GM18507 (cell line): ENCODE results near the gene ZNF438.

Source experiments
- DNase-seq: peaks from one replicate; pipeline ENCODE4 v3.0.0; 2011; ENCODE audit warnings: low read depth; ENCODE audit not compliant: insufficient read length; ENCODE audit errors: extremely low spot score
- FAIRE-seq: peaks from 2 replicates; lab custom pipeline; 2011; peaks lifted over from hg19 to GRCh38; lab: Jason Lieb, UNC

ZNF438 gene

GRCh38 chr10:30839652-30840051 lies 192.0 kb downstream of the ZNF438 start:
- FAIRE-seq (no peak), DNase-seq (no peak)

GRCh38 chr10:30836406-30836805 lies 195.3 kb downstream of the ZNF438 start:
- DNase-seq: no peak
- FAIRE-seq: no peak

DNA sequence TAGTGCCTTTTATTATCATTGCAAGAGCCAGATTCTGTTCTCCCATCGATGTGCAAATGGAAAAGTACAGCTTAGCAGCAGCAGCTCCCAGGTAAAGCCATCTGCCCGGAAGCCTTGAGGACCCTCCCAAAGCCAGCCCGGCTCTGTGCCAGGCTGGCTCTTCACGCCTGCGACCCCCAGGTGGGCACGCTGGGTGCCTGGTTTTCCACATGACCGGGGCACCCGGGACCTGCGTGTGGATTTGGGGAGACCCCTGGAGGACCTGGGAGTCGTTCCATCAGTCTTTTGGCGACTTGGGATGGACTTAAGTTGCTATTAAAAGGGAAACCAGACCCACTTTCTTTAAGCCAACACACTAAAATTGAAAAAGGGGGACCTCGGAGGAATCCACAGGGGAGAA lies 196.5 kb downstream of the ZNF438 start:
- no peak for DNase-seq
- FAIRE-seq: no peak

DNA sequence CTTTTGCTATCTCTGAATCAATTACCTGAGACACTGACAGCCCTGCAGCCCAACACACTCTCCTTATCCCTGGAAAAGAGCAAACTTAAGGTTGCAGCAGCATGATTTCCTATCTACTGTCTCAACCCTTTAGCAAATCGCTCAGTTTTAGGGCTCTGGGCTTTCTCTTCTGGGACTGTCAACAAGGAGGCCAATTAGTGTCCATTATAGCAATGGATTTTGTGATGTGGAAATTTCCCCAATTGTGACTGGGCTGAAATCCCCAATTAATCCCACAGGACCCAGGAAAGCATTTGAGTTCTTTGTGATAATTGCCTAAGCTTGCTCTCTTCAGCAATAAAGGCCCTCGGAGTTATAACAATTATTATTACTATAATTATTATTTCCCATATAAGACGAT lies 197.0 kb downstream of the ZNF438 start:
- no peak for FAIRE-seq
- DNase-seq: no peak

DNA sequence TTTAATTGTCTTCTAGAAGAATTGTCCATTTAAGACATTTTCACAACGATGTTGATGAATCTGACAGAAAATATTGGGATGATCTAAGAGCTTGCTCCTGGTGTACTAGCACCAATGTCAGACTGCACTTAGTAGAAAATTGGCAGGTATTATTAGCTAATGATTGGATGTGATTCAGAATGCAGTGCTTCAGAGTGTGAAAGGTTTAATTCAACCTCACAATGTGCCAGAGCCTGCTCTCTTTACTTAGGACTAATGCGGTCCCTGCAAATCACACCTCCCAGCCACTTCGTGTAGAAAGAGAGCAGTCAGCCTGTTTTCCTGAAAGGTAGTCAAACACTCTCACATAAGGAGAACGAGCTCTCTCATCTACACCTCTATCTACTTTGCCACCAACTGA lies 197.5 kb downstream of the ZNF438 start:
- no peak for FAIRE-seq
- no peak for DNase-seq

GRCh38 chr10:30833628-30833970 lies 198.1 kb downstream of the ZNF438 start:
- FAIRE-seq (no peak), DNase-seq (no peak)

DNA sequence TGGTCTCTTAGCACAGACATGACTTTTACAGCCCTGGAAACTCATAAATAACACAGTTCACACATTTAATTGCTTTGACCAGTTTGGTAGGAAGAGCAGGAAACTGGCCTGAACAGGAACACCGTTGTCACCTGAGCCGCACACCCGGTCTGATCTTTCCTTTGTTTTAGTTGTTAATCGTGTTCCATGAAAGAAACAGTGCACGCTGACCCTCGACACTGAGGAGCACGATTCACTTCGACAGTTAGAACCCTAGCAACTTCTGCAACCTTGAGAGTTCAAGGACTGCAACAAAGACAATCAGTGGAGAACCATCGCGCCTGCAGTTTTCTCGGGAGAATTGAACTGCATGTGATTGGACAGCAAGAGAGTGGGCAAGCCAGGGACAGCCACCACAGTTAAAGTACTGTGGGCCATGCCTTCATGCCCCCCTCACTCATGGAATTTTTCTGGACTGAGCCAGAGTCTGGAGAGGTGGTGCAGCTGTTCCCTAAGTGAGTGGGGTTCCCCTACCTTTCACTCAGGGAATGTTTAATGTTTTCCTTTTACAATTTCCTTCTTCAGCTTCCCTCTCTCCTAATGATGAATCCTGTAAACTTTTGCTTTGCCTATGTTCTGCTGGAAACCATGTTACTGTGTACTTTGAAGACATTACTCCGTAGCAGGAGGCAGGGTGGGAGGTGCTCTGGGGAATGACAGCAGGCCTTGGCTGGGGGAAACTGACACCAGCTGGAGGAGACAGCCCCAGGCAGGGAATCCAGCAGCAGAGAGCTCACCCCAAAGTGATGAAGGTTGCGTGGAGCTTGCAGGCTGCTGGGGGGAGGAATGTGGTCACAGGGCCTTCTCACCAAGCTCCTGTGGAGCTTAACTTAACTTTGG lies 198.7 kb downstream of the ZNF438 start:
- no peak for DNase-seq
- FAIRE-seq: no peak

GRCh38 chr10:30832001-30832748 lies 199.5 kb downstream of the ZNF438 start:
- DNase-seq: no peak
- FAIRE-seq: no peak

DNA sequence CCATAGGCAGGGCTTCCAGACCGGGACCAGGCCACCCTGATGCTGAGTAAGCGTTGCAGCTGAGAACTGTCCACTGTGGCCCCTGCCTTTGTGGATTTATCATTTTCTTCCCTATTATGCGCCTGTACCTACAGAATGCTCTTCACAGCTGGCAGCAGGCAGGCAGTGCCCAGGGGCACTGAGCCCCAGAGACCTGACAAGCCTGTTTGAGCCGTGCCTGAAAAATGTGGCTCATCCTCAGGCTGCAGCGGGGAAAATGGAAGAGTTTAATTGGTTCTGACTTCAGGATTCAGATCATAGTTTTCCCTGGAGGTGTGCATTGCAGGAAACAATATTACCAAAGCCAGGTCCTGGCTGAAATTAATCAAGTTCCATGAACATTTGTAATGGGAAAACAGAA lies 200.2 kb downstream of the ZNF438 start:
- FAIRE-seq (no peak), DNase-seq (no peak)

GRCh38 chr10:30830315-30831230 lies 201.1 kb downstream of the ZNF438 start:
- FAIRE-seq: no peak
- DNase-seq: no peak

GRCh38 chr10:30829901-30830300 lies 201.8 kb downstream of the ZNF438 start:
- no peak for DNase-seq
- FAIRE-seq: no peak

DNA sequence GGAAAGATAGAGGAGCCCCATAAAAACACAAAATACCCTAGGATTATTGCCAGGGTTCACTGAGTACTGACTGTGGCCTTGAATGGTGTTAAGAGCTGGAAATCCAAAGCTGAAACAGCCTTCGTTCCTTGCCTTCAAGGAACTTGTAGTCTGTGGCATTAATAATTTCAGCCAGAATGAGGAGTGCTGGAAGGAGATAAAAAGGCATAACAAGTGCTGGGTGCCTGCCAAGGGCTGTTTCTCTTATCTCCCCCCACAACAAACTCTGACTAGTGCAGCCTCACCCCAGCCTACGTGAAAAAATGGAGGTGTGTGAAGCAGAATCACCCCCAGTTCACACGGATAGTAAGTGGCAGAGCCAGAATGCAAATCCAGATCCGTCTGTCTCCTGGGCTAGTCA lies 203.0 kb downstream of the ZNF438 start:
- DNase-seq (no peak), FAIRE-seq (no peak)

DNA sequence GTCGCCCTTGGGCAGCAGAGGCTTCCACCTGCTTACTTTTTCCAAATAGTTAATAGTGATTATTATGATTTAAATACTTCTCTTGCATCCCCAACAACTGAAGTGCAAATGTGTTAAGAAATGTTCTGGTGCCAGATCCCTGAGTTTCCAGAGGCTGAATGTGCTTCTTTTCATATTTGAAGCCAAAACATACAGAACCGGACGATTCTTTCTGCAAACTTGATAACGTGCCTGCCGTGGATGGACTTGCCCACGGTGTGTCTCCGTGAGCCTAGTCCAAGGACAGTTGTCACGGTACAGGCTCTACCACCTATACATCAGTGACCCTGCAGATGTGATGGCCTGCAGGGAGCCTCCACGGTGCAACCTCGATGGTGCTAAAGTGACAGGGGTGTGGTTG lies 203.5 kb downstream of the ZNF438 start:
- FAIRE-seq: no peak
- DNase-seq: no peak

GRCh38 chr10:30827531-30828120 lies 204.0 kb downstream of the ZNF438 start:
- FAIRE-seq: no peak
- no peak for DNase-seq

GRCh38 chr10:30826679-30827078 lies 205.0 kb downstream of the ZNF438 start:
- FAIRE-seq: no peak
- DNase-seq: no peak

DNA sequence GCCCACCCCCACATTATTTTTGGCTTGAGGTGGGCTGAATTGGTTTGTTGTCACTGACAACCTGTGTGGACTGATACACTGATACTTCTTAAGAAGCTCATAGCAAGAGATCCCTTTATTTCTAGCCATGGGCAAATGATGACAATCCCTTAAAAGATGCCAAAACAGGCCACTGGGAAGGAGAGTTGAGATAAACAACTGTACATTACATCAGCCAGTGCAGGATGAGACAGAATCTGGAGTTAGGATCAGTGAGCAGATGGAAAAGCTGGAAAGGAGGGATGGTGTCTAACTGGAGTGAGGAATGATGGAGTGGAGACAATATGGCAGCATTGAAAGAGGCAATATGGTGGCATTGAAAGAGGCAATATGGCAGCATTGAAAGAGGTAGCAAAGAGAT lies 206.2 kb downstream of the ZNF438 start:
- DNase-seq: no peak
- peak; percentile 47 for FAIRE-seq

DNA sequence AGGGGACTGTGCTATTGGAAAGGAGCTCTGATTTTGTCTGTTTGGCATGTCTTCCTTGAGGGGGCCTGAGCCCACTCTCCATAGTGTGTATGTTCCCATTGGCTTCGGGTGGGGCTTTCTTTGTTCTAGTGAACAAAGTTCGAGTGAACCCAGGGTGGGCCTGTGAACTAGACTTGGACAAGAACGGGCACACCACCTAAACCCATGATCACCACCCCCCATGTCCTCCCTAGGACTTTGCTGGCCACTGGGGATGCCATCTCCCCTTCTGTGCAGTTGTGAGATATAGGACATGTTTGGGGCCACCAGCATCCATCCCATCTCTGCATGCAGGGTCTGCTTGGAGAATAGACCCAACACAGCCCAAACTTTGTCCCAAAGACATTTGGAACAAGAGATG lies 206.6 kb downstream of the ZNF438 start:
- no peak for FAIRE-seq

DNA sequence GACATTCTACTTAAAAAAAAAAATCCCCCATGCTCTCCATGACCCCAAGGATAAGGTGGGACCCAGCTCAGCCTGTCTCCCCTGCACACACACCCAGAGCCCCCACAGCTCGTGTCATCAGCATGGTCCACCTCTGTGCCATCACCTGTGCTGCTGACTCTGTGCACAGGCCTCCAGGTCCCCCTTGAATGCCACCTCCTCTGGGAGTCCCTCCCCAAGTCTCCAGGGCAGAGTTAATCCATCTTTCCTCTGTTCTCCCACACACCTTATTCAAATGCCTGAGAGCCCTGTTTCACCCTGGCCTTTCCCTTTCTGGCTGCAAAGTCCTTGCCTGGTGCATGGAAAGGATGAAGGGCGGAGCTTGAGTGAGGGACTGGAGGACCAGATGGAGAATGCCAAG lies 208.0 kb downstream of the ZNF438 start:
- FAIRE-seq (no peak), DNase-seq (no peak)

More for the DNA sequence above, 206.6 kb downstream of the ZNF438 start:
- no peak for DNase-seq

DNA sequence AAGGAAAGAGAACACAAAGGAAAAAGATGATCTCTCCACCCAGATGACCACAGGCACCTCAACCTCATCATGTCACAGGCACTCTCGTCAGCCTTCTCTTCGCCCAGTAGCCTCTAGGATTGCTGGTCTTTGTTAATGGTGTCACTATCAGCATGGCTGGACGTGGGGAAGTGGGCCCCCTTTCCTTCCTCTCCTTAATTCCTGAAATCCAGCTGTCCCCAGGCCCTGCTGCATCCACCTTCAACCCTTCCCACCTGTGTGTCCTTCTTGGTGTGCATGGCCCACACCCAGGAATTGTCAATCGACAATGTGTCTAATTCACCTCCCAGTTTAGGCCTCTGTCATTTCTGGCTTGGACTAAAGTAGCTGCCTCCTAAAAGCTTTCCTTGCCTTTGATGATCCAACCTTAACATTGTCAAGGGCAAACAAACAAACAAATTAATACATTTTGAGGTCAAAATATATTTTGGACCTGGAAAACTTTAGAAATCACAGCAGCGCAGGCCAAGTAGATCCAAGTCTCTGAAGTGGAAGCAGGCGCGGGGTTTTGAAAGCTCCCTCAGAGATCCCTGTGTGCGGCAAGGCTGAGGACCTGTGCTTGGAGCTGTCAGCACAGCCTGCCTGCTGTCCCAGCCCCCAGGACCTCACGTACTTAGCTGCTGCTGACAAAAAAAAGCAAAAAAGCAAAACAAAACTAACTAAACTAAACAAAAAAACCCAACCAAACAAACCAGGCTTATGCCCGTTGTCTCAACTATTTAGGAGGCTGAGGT lies 208.8 kb downstream of the ZNF438 start:
- no peak for DNase-seq
- no peak for FAIRE-seq
